PFSK-1 (cell line): ENCODE data around the gene TESMIN.

Experiments used
- POLR2AphosphoS5 ChIP-seq: IDR thresholded peaks from 2 replicates; pipeline ENCODE4 v1.6.1; 2012; ENCODE audit warnings: low read depth, mild to moderate bottlenecking, control low read depth, low read length, moderate library complexity
- SIN3A ChIP-seq: IDR thresholded peaks from 2 replicates; pipeline ENCODE4 v1.6.1; 2012; ENCODE audit warnings: mild to moderate bottlenecking, low read length, moderate library complexity, borderline replicate concordance; ENCODE audit not compliant: insufficient read depth
- TAF1 ChIP-seq: IDR thresholded peaks from 2 replicates; pipeline ENCODE4 v1.6.1; 2012; ENCODE audit warnings: low read length, control low read depth, borderline replicate concordance; ENCODE audit not compliant: insufficient read depth
- TF ChIP-seq, protein P1 (sequence below), 2 experiments: IDR thresholded peaks; 2 replicates each; pipeline versions ENCODE4 v1.6.1 to v1.8.0; 2011 to 2012; ENCODE audit warnings: low read depth in 2 of 2, low read length in 2 of 2, control low read depth in 1 of 2, inconsistent platforms in 1 of 2, mild to moderate bottlenecking in 1 of 2, moderate library complexity in 1 of 2; ENCODE audit not compliant: insufficient read depth in 1 of 2

DNA sequence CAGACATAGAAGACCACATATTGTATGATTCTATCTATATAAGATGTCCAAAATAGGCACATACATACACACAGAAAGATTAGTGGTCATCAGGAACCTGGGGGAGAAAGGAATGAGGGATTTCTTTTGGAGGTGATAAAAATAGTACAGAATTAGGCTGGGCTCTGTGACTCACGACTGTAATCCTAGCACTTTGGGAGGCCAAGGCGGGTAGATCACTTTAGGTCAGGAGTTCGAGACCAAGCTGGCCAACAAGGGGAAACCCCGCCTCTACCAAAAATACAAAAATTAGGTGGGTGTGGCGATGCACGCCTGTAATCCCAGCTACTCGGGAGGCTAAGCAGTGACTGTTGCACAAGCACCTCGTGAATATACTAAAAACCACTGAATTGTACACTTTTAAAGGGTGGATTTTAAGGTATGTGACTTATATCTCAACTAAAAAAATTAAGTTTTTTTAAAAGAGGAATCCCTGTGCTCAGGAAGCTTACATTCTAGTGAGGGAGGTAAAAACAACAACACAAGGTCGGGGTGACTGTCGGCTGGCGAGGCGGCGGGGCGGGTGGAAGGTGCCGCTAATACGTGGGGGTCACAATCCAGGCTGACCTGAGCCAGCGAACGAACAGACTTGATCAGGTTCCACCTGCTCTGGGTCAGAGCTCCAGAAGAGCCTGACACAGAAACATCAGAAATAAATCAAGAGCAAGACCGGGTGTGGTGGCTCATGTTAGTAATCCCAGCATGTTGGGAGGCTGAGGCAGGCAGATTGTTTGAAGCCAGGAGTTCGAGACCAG is 25.3 kb upstream of the TESMIN start:
- TF ChIP-seq SIN3A (no peak), POLR2AphosphoS5 (no peak), TAF1 (no peak)
- TF ChIP-seq, protein P1, sequence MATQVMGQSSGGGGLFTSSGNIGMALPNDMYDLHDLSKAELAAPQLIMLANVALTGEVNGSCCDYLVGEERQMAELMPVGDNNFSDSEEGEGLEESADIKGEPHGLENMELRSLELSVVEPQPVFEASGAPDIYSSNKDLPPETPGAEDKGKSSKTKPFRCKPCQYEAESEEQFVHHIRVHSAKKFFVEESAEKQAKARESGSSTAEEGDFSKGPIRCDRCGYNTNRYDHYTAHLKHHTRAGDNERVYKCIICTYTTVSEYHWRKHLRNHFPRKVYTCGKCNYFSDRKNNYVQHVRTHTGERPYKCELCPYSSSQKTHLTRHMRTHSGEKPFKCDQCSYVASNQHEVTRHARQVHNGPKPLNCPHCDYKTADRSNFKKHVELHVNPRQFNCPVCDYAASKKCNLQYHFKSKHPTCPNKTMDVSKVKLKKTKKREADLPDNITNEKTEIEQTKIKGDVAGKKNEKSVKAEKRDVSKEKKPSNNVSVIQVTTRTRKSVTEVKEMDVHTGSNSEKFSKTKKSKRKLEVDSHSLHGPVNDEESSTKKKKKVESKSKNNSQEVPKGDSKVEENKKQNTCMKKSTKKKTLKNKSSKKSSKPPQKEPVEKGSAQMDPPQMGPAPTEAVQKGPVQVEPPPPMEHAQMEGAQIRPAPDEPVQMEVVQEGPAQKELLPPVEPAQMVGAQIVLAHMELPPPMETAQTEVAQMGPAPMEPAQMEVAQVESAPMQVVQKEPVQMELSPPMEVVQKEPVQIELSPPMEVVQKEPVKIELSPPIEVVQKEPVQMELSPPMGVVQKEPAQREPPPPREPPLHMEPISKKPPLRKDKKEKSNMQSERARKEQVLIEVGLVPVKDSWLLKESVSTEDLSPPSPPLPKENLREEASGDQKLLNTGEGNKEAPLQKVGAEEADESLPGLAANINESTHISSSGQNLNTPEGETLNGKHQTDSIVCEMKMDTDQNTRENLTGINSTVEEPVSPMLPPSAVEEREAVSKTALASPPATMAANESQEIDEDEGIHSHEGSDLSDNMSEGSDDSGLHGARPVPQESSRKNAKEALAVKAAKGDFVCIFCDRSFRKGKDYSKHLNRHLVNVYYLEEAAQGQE (IDR thresholded peaks at IDR 0.05; ENCODE audit: insufficient read depth in 1 of 2, low read depth in 2 of 2, low read length in 2 of 2) = no peak
